BE2C (cell line): ENCODE measurements around the gene CGB7.

Experiments used
- DNase-seq: peaks from one replicate; pipeline ENCODE4 v3.0.0-alpha.2; 2020
- H3K27me3 ChIP-seq: fragments of 250-450 bp; sonication (Bioruptor Pico); 2 replicates; pipeline ENCODE4 v1.5.1; 2020; ENCODE audit warnings: mild to moderate bottlenecking
- H3K36me3 ChIP-seq: fragments of 250-450 bp; sonication (Bioruptor Pico); 2 replicates; pipeline ENCODE4 v1.5.1; 2020; ENCODE audit warnings: mild to moderate bottlenecking
- H3K4me1 ChIP-seq: fragments of 250-450 bp; sonication (Bioruptor Pico); 2 replicates; pipeline ENCODE4 v1.5.1; 2020
- H3K4me3 ChIP-seq: 2 replicates; pipeline ENCODE4 v1.5.1; 2011; ENCODE audit warnings: low read depth, low read length
- H3K9me3 ChIP-seq: fragments of 250-450 bp; sonication (Bioruptor Pico); 2 replicates; pipeline ENCODE4 v1.5.1; 2020
- TF ChIP-seq, protein P1 (sequence below): IDR thresholded peaks from 2 replicates; pipeline ENCODE4 v1.5.1; 2012; ENCODE audit warnings: mild to moderate bottlenecking, low read depth, low read length

Gene CGB7

DNA sequence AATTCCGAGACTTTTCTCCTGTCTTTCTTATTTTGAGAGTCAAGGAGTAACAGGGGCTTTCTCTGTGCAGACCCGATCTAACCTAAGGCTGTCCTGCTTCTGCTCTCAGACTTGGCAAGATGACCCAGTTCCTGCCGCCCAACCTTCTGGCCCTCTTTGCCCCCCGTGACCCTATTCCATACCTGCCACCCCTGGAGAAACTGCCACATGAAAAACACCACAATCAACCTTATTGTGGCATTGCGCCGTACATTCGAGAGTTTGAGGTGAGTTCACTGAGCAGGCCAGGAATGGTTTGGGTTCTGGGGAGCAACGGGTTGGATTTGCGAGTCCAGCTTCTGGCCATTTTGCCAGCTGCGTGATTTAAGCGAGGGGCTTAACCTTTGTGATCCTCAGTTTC is 28.7 kb upstream of the CGB7 start:
- H3K4me3 ChIP-seq, result peak overlapping the region; percentile 76
- no peak for DNase-seq

GRCh38 chr19:49085868-49086232 is 28.3 kb upstream of the CGB7 start:
- peaks cover 40% of the 10 kb centered on the region for H3K36me3 ChIP-seq
- peaks cover 3% of the 10 kb centered on the region for H3K4me1 ChIP-seq
- H3K4me3 ChIP-seq, result peak overlapping the region; percentile 76
- no peaks in the 10 kb centered on the region for H3K27me3 ChIP-seq
- TF ChIP-seq, protein P1, sequence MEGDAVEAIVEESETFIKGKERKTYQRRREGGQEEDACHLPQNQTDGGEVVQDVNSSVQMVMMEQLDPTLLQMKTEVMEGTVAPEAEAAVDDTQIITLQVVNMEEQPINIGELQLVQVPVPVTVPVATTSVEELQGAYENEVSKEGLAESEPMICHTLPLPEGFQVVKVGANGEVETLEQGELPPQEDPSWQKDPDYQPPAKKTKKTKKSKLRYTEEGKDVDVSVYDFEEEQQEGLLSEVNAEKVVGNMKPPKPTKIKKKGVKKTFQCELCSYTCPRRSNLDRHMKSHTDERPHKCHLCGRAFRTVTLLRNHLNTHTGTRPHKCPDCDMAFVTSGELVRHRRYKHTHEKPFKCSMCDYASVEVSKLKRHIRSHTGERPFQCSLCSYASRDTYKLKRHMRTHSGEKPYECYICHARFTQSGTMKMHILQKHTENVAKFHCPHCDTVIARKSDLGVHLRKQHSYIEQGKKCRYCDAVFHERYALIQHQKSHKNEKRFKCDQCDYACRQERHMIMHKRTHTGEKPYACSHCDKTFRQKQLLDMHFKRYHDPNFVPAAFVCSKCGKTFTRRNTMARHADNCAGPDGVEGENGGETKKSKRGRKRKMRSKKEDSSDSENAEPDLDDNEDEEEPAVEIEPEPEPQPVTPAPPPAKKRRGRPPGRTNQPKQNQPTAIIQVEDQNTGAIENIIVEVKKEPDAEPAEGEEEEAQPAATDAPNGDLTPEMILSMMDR, result no peak
- H3K9me3 ChIP-seq, result no peaks in the 10 kb centered on the region
- no peak for DNase-seq

More for the DNA sequence above, 28.7 kb upstream of the CGB7 start:
- no peaks in the 10 kb centered on the region for H3K9me3 ChIP-seq
- H3K27me3 ChIP-seq, result no peaks in the 10 kb centered on the region
- TF ChIP-seq, protein P1, result no peak
- H3K36me3 ChIP-seq, result peaks cover 45% of the 10 kb centered on the region
- H3K4me1 ChIP-seq, result peaks cover 3% of the 10 kb centered on the region

- Histone ChIP-seq H3K36me3 (peaks cover 34% of the 10 kb centered on the region), H3K4me1 (peaks cover 3% of the 10 kb centered on the region), H3K27me3 (no peaks in the 10 kb centered on the region), H3K9me3 (no peaks in the 10 kb centered on the region), H3K4me3 (peak within 1 kb of the TSS; percentile 76)
- TF ChIP-seq, protein P1, result no peak
- peak; percentile 100 for DNase-seq
Observed at GRCh38 chr19:49085020-49085867, 27.7 kb upstream of the CGB7 start, which contains the start of gene SNRNP70. SNRNP70 (plus strand) TSS chr19:49085451; CDS start chr19:49086415, 964 bp downstream.

GRCh38 chr19:49084206-49085019 is 26.9 kb upstream of the CGB7 start:
- TF ChIP-seq, protein P1, result no peak
- DNase-seq, result no peak
- Histone ChIP-seq H3K4me1 (peaks cover 3% of the 10 kb centered on the region), H3K27me3 (no peaks in the 10 kb centered on the region), H3K9me3 (no peaks in the 10 kb centered on the region), H3K4me3 (peak overlapping the region; percentile 76), H3K36me3 (peaks cover 29% of the 10 kb centered on the region)

GRCh38 chr19:49081273-49081672 is 23.7 kb upstream of the CGB7 start:
- Histone ChIP-seq H3K27me3 (no peaks in the 10 kb centered on the region), H3K4me1 (peaks cover 3% of the 10 kb centered on the region), H3K9me3 (no peaks in the 10 kb centered on the region), H3K4me3 (no peak overlapping the region), H3K36me3 (peaks cover 2% of the 10 kb centered on the region; the same call in 1 of the 2 replicates)
- TF ChIP-seq, protein P1, result no peak
- DNase-seq, result no peak

DNA sequence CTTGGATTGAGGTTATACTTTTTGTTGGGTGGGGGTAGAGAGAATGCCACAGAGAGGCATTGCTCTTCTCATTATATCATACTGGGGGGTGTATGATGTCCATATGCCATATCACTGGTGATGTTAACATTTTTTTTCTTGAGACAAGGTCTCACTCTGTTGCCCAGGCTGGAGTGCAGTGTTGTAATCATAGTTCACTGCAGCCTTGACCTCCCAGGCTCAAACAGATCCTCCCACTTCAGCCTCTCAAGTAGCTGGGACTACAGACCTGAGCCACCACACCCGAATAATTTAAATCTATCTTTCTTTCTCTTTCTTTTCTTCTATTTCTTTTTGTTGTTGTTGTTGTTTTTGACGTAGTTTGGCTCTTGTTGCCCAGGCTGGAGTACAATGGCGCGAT is 22.8 kb upstream of the CGB7 start:
- no peak for DNase-seq
- Histone ChIP-seq H3K27me3 (no peaks in the 10 kb centered on the region), H3K4me1 (peaks cover 3% of the 10 kb centered on the region), H3K4me3 (no peak overlapping the region), H3K9me3 (no peaks in the 10 kb centered on the region), H3K36me3 (no peaks in the 10 kb centered on the region)
- TF ChIP-seq, protein P1, result no peak
